Activated T-helper 1 cell treated with anti-CD3 and anti-CD28 coated beads, Interleukin-2, amount 50 U/mL, for 16 hours (primary cell): ENCODE results near the gene SELE.

ENCODE experiments used
- DNase-seq, 2 donors: peaks; one replicate each; pipeline ENCODE4 v3.0.0-alpha.2; 2020; ENCODE audit warnings: low read depth in 1 of 2, low spot score in 1 of 2

Gene SELE

GRCh38 chr1:169733924-169734323 lies at the start of gene SELE:
Gene SELE, minus strand, starts transcription at chr1:169734079. Its CDS starts 467 bp downstream, at chr1:169733612.
- DNase-seq = no peak

- DNase-seq = no peak
Measured at GRCh38 chr1:169782596-169782995, 48.7 kb upstream of the SELE start.

- no peak for DNase-seq
Measured at GRCh38 chr1:169779970-169780369, 46.1 kb upstream of the SELE start.

GRCh38 chr1:169779150-169779549 lies 45.3 kb upstream of the SELE start:
- no peak for DNase-seq

- DNase-seq = no peak
Measured at GRCh38 chr1:169776440-169776839, 42.6 kb upstream of the SELE start.

GRCh38 chr1:169768161-169768560 lies 34.3 kb upstream of the SELE start:
- DNase-seq = no peak

- no peak for DNase-seq
Measured at GRCh38 chr1:169765580-169766331, 31.9 kb upstream of the SELE start.

GRCh38 chr1:169764919-169765318 lies 31.0 kb upstream of the SELE start:
- DNase-seq = no peak

GRCh38 chr1:169762699-169763098 lies 28.8 kb upstream of the SELE start:
- no peak for DNase-seq

- no peak for DNase-seq
Measured at GRCh38 chr1:169759038-169759437, 25.2 kb upstream of the SELE start.

- DNase-seq = no peak
Measured at GRCh38 chr1:169753549-169753948, 19.7 kb upstream of the SELE start.

- no peak for DNase-seq
Measured at GRCh38 chr1:169750041-169750440, 16.2 kb upstream of the SELE start.

- DNase-seq = no peak
Measured at GRCh38 chr1:169746550-169746949, 12.7 kb upstream of the SELE start.

GRCh38 chr1:169745015-169745861 lies 11.4 kb upstream of the SELE start:
- DNase-seq = no peak

GRCh38 chr1:169741666-169742394 lies 8.0 kb upstream of the SELE start:
- DNase-seq = no peak

- DNase-seq = no peak
Measured at GRCh38 chr1:169739980-169740379, 6.1 kb upstream of the SELE start.

GRCh38 chr1:169731446-169731845 lies 2.4 kb downstream of the SELE start:
- DNase-seq = no peak

- no peak for DNase-seq
Measured at GRCh38 chr1:169729991-169730390, 3.9 kb downstream of the SELE start.

GRCh38 chr1:169727307-169727706 lies 6.6 kb downstream of the SELE start:
- no peak for DNase-seq

- no peak for DNase-seq
Measured at GRCh38 chr1:169726851-169727250, 7.0 kb downstream of the SELE start.

- no peak for DNase-seq
Measured at GRCh38 chr1:169725930-169726329, 7.9 kb downstream of the SELE start.

GRCh38 chr1:169724168-169724567 lies 9.7 kb downstream of the SELE start:
- DNase-seq = no peak
